Progenitor cell of endocrine pancreas (in vitro differentiated cells): ENCODE measurements around the gene ADIG. TPM values are rescaled to one million over a fixed set of nuclear protein-coding genes. Genes with fewer than 3 reads are reported as not detected.

Experiments used
- DNase-seq: peaks from one replicate; pipeline ENCODE4 v3.0.0; 2021; ENCODE audit warnings: low spot score; ENCODE audit not compliant: unreplicated experiment
- H3K27ac Mint-ChIP-seq: 2 replicates; pipeline ENCODE4 v1.8.0; 2021; ENCODE audit warnings: mild to moderate bottlenecking, moderate library complexity, mixed read lengths
- H3K27me3 Mint-ChIP-seq: 2 replicates; pipeline ENCODE4 v1.8.0; 2021; ENCODE audit warnings: mixed read lengths
- H3K36me3 Mint-ChIP-seq: 2 replicates; pipeline ENCODE4 v1.8.0; 2022; ENCODE audit warnings: mixed read lengths; ENCODE audit not compliant: insufficient read depth
- H3K4me1 Mint-ChIP-seq: 2 replicates; pipeline ENCODE4 v1.8.0; 2021; ENCODE audit warnings: low read depth, mixed read lengths
- H3K4me3 Mint-ChIP-seq: 2 replicates; pipeline ENCODE4 v1.8.0; 2021; ENCODE audit warnings: low read depth, mild to moderate bottlenecking, moderate library complexity, mixed read lengths
- H3K9me3 Mint-ChIP-seq: 2 replicates; pipeline ENCODE4 v1.8.0; 2021; ENCODE audit warnings: low read depth, mixed read lengths
- CTCF ChIP-seq: fragments of 200-600 bp; sonication (generic); IDR thresholded peaks from one replicate; pipeline ENCODE4 v1.5.0; 2021; ENCODE audit warnings: antibody characterized with exemption, mild to moderate bottlenecking; ENCODE audit not compliant: unreplicated experiment
- total RNA-seq: library from RNA; stranded (reverse); gene quantifications from 2 replicates; pipeline ENCODE4 v1.2.1, GENCODE V29; 2021

Gene ADIG
- total RNA-seq, 1 donor from 2014 or later: not detected

GRCh38 chr20:38604873-38605303 is 23.9 kb downstream of the ADIG start:
- peaks cover 62% of the 10 kb centered on the region for H3K27me3 Mint-ChIP-seq
- no peaks in the 10 kb centered on the region for H3K9me3 Mint-ChIP-seq
- H3K27ac Mint-ChIP-seq: no peak overlapping the region
- H3K36me3 Mint-ChIP-seq: no peaks in the 10 kb centered on the region
- TF ChIP-seq CTCF: no peak
- H3K4me1 Mint-ChIP-seq: peaks cover 4% of the 10 kb centered on the region
- DNase-seq: no peak
- H3K4me3 Mint-ChIP-seq: no peak overlapping the region

- no peak overlapping the region for H3K4me3 Mint-ChIP-seq
- H3K27me3 Mint-ChIP-seq: peaks cover 43% of the 10 kb centered on the region
- H3K27ac Mint-ChIP-seq: no peak overlapping the region
- H3K36me3 Mint-ChIP-seq: no peaks in the 10 kb centered on the region
- no peak for DNase-seq
- TF ChIP-seq CTCF: no peak
- H3K4me1 Mint-ChIP-seq: peaks cover 4% of the 10 kb centered on the region
- H3K9me3 Mint-ChIP-seq: no peaks in the 10 kb centered on the region
These were observed 26.4 kb downstream of the ADIG start for GRCh38 chr20:38607351-38607750.

GRCh38 chr20:38608188-38608587 is 27.2 kb downstream of the ADIG start:
- Mint-ChIP-seq H3K9me3 (no peaks in the 10 kb centered on the region), H3K4me1 (peaks cover 4% of the 10 kb centered on the region), H3K27me3 (peaks cover 42% of the 10 kb centered on the region), H3K4me3 (no peak overlapping the region), H3K27ac (no peak overlapping the region), H3K36me3 (no peaks in the 10 kb centered on the region)
- no peak for TF ChIP-seq CTCF
- no peak for DNase-seq

- Mint-ChIP-seq H3K36me3 (no peaks in the 10 kb centered on the region), H3K4me3 (no peak overlapping the region), H3K27ac (no peak overlapping the region), H3K27me3 (peaks cover 39% of the 10 kb centered on the region), H3K9me3 (no peaks in the 10 kb centered on the region), H3K4me1 (peaks cover 3% of the 10 kb centered on the region)
- DNase-seq: no peak
- TF ChIP-seq CTCF: no peak
These were observed 28.8 kb downstream of the ADIG start for GRCh38 chr20:38609815-38610214.

GRCh38 chr20:38610521-38610920 is 29.5 kb downstream of the ADIG start:
- H3K27me3 Mint-ChIP-seq: peaks cover 39% of the 10 kb centered on the region
- H3K9me3 Mint-ChIP-seq: no peaks in the 10 kb centered on the region
- no peaks in the 10 kb centered on the region for H3K36me3 Mint-ChIP-seq
- no peak overlapping the region for H3K4me3 Mint-ChIP-seq
- TF ChIP-seq CTCF: no peak
- DNase-seq: no peak
- no peak overlapping the region for H3K27ac Mint-ChIP-seq
- H3K4me1 Mint-ChIP-seq: no peaks in the 10 kb centered on the region
